Suprapubic skin (tissue), 4 donors: ENCODE results near the gene RBM43. TPM values are rescaled to one million over a fixed set of nuclear protein-coding genes. Genes with fewer than 3 reads are reported as not detected.

ENCODE experiments used
- DNase-seq, 2 donors: peaks; one replicate each; pipeline ENCODE4 v3.0.0-alpha.2; 2019; ENCODE audit warnings: low spot score in 2 of 2
- H3K27ac ChIP-seq: fragments of 200-600 bp; sonication (generic); one replicate; pipeline ENCODE4 v1.5.1; 2019
- H3K27me3 ChIP-seq: fragments of 200-600 bp; sonication (generic); one replicate; pipeline ENCODE4 v1.5.1; 2019
- H3K36me3 ChIP-seq: fragments of 200-600 bp; sonication (generic); one replicate; pipeline ENCODE4 v1.5.1; 2019
- H3K4me1 ChIP-seq: fragments of 200-600 bp; sonication (generic); one replicate; pipeline ENCODE4 v1.5.1; 2019
- H3K4me3 ChIP-seq: fragments of 200-600 bp; sonication (generic); one replicate; pipeline ENCODE4 v1.5.1; 2019; ENCODE audit warnings: mild to moderate bottlenecking
- H3K9me3 ChIP-seq: fragments of 200-600 bp; sonication (generic); one replicate; pipeline ENCODE4 v1.5.1; 2019
- EP300 ChIP-seq: sonication (generic); formaldehyde crosslinking; IDR thresholded peaks from one replicate; pipeline ENCODE4 v1.6.1; 2017; ENCODE audit warnings: antibody characterized with exemption
- POLR2A ChIP-seq, 2 donors: fragments of 450-650 bp; IDR thresholded peaks; one replicate each; pipeline ENCODE4 v1.6.1; 2017; ENCODE audit warnings: antibody characterized with exemption in 2 of 2, mild to moderate bottlenecking in 2 of 2, moderate library complexity in 2 of 2
- POLR2AphosphoS5 ChIP-seq, 3 donors: sonication (generic); formaldehyde crosslinking; IDR thresholded peaks; one replicate each; pipeline ENCODE4 v1.6.1; 2017; ENCODE audit warnings: antibody characterized with exemption in 3 of 3
- WGBS: methylation state at CpG from one replicate; pipeline ENCODE4 v1.1.5; 2018; 5-methylcytosine and 5-hydroxymethylcytosine counted together
- total RNA-seq, 4 donors: library from RNA; depleted of rRNA; stranded (reverse); fragments of >200 nt; gene quantifications; one replicate each; pipeline ENCODE4 v1.1.0, GENCODE V29; 2016
- TF ChIP-seq, protein P1 (sequence below), 2 donors: fragments of 200-600 bp in 1 of 2; fragments of 450-650 bp in 1 of 2; sonication (generic) in 1 of 2; IDR thresholded peaks; one replicate each; pipeline ENCODE4 v1.5.1; 2016 to 2019; ENCODE audit warnings: antibody characterized with exemption in 2 of 2, mild to moderate bottlenecking in 1 of 2, moderate library complexity in 1 of 2

RBM43 gene
- total RNA-seq, 4 donors from 2014 or later: 1.9 to 5.1 (median 4.3) TPM

DNA sequence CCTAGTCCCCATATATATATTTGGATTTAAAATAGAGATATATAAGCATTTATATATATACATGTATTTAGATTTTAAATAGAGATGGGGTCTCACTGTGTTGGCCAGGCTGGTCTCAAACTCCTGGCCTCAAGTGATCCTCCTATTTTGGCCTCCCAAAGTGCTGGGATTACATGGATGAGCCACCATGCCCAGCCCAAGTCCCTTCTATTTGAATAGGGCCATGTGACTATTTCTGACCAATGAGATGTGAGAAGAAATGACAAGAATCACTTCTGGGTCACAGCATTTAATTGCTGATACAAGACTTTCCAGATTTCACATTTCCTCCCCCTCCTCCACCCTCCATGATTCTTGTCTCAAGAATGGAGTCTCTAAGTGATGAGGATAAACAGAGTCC, 6.4 kb upstream of the RBM43 start:
- Histone ChIP-seq H3K27me3 (no peaks in the 10 kb centered on the region), H3K27ac (no peak overlapping the region), H3K4me1 (no peaks in the 10 kb centered on the region), H3K4me3 (no peak overlapping the region), H3K9me3 (no peaks in the 10 kb centered on the region), H3K36me3 (peaks cover 15% of the 10 kb centered on the region)
- DNase-seq: no peak
- TF ChIP-seq EP300 (no peak), POLR2A (IDR thresholded peaks at IDR 0.05) (no peak), POLR2AphosphoS5 (IDR thresholded peaks at IDR 0.05) (no peak)
- TF ChIP-seq, protein P1, sequence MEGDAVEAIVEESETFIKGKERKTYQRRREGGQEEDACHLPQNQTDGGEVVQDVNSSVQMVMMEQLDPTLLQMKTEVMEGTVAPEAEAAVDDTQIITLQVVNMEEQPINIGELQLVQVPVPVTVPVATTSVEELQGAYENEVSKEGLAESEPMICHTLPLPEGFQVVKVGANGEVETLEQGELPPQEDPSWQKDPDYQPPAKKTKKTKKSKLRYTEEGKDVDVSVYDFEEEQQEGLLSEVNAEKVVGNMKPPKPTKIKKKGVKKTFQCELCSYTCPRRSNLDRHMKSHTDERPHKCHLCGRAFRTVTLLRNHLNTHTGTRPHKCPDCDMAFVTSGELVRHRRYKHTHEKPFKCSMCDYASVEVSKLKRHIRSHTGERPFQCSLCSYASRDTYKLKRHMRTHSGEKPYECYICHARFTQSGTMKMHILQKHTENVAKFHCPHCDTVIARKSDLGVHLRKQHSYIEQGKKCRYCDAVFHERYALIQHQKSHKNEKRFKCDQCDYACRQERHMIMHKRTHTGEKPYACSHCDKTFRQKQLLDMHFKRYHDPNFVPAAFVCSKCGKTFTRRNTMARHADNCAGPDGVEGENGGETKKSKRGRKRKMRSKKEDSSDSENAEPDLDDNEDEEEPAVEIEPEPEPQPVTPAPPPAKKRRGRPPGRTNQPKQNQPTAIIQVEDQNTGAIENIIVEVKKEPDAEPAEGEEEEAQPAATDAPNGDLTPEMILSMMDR (IDR thresholded peaks at IDR 0.05): no peak

DNA sequence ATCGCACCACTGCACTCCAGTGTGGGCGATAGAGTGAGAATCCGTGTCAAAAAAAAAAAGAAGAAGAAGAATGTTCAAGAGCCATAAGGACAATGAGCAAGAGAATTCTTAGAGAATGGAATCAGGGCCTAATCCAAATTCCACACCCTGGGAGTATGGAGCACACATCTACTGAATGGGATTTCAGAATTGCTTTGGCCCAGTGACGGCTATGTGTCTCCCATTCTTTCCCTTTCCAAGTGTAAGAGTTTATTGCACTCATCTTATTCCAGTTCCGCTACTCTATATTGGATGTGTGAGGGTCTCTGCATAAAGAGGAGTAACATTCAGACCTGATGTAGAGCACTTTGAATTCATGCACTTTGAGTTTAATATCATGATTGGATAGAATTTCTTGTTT, 5.9 kb upstream of the RBM43 start:
- H3K4me3 ChIP-seq: no peak overlapping the region

DNA sequence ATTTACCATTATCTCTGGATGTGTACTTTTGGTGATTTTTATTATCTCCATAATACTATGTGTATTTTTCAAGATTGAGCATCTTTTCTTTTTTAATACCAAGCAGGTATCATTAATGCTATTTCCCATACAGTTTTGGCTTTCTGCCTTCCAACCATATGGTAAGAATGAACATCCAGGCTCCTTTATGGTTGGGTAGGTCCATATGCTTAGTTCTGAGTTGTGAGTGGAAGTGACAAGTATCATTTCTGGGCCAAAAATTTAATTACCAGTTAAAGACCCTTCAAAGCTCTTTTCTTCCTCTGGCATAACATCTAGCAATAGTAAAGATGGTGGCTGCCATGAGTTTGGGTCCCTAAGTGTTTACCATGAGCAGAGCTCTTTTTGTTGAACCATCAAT, 4.3 kb upstream of the RBM43 start:
- peaks cover 8% of the 10 kb centered on the region for H3K4me1 ChIP-seq
- H3K4me3 ChIP-seq: no peak overlapping the region
- H3K9me3 ChIP-seq: no peaks in the 10 kb centered on the region
- H3K36me3 ChIP-seq: peaks cover 5% of the 10 kb centered on the region
- no peaks in the 10 kb centered on the region for H3K27me3 ChIP-seq
- H3K27ac ChIP-seq: no peak overlapping the region
- TF ChIP-seq EP300 (no peak), POLR2AphosphoS5 (IDR thresholded peaks at IDR 0.05) (no peak), POLR2A (IDR thresholded peaks at IDR 0.05) (no peak)
- TF ChIP-seq, protein P1 (IDR thresholded peaks at IDR 0.05): no peak
- DNase-seq: no peak

More for the DNA sequence above, 5.9 kb upstream of the RBM43 start:
- Histone ChIP-seq H3K27me3 (no peaks in the 10 kb centered on the region), H3K27ac (no peak overlapping the region), H3K4me1 (peaks cover 1% of the 10 kb centered on the region), H3K36me3 (peaks cover 10% of the 10 kb centered on the region), H3K9me3 (no peaks in the 10 kb centered on the region)
- no peak for DNase-seq
- TF ChIP-seq POLR2A (IDR thresholded peaks at IDR 0.05) (no peak), EP300 (no peak), POLR2AphosphoS5 (IDR thresholded peaks at IDR 0.05) (no peak)
- TF ChIP-seq, protein P1 (IDR thresholded peaks at IDR 0.05): no peak
- 97% methylated on average over 5 of the region's 5 CpGs for WGBS

DNA sequence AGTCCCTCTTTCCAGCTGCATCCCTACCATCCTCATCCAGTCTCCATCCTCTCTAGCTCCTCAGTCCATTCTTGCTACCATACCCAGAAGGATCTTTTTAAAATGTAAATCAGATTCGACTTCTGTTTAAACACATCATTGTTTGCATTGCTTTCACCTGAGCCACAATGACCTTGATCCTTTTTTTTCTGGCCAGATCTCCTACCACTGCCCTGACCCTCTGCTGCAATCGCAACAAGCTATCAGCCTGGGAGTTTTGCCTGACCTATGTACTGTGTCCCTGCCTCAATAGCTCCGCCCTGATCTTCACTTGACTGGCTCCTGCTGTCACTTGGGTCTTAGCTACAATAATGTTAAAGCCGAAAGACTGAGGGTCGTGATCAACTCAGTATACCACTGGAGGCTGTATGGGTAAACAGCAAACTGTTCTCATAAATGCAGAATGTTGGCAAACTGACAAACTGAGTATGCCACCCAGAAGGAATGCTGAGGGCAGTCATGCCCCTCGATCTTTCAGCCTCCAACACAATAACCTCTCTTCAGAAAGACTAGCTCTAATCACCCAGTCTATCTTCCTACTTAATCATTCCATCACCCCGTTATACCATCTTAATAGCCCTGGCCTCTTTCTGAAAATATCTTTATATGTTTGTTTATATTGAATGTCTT, 2.6 kb upstream of the RBM43 start:
- no peaks in the 10 kb centered on the region for H3K27me3 ChIP-seq
- H3K4me1 ChIP-seq: peaks cover 19% of the 10 kb centered on the region
- no peak overlapping the region for H3K27ac ChIP-seq
- H3K4me3 ChIP-seq: no peak overlapping the region
- TF ChIP-seq, protein P1 (IDR thresholded peaks at IDR 0.05): no peak
- no peak for TF ChIP-seq EP300
- no peak for TF ChIP-seq POLR2AphosphoS5 (IDR thresholded peaks at IDR 0.05)
- no peak for TF ChIP-seq POLR2A (IDR thresholded peaks at IDR 0.05)
- no peaks in the 10 kb centered on the region for H3K36me3 ChIP-seq
- WGBS: 85% methylated on average over 7 of the region's 7 CpGs
- H3K9me3 ChIP-seq: no peaks in the 10 kb centered on the region
- DNase-seq: no peak

DNA sequence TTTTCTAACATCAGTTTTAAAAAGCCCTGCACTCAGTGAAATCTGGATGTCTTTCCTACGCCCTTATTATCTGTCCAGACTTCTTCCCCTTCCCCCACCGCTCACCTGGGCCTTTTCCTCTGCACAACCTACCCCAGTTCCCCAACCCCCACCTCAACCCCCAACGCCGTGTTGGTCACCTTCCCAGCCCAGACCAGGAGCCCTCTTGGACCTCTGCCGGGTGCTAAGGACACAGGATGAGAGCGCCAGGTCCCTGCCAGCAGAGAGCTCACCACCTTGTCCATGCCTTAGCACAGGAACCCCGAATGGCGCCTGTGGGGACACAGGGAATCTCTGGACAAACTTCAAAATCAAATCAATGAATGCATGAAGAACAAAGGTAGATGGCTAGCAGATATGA, 966 bp upstream of the RBM43 start:
- no peak for DNase-seq
- Histone ChIP-seq H3K4me3 (no peak overlapping the region), H3K36me3 (no peaks in the 10 kb centered on the region), H3K27ac (no peak overlapping the region), H3K27me3 (no peaks in the 10 kb centered on the region), H3K9me3 (no peaks in the 10 kb centered on the region), H3K4me1 (peaks cover 27% of the 10 kb centered on the region)
- 90% methylated on average over 8 of the region's 8 CpGs for WGBS
- TF ChIP-seq EP300: no peak
- no peak for TF ChIP-seq POLR2AphosphoS5 (IDR thresholded peaks at IDR 0.05)
- no peak for TF ChIP-seq POLR2A (IDR thresholded peaks at IDR 0.05)
- TF ChIP-seq, protein P1 (IDR thresholded peaks at IDR 0.05): no peak
